GM23248 (cell line): ENCODE results near the gene PGP. TPM values are rescaled to one million over a fixed set of nuclear protein-coding genes. Genes with fewer than 3 reads are reported as not detected.

ENCODE experiments used
- DNase-seq: peaks from one replicate; pipeline ENCODE4 v3.0.0-alpha.2; 2015
- H2AFZ ChIP-seq: fragments of 200-600 bp; sonication (generic); 2 replicates; pipeline ENCODE4 v1.6.1; 2016; ENCODE audit warnings: antibody characterized with exemption
- H3F3A ChIP-seq: fragments of 200-600 bp; sonication (generic); 2 replicates; pipeline ENCODE4 v1.6.1; 2016; ENCODE audit warnings: mild to moderate bottlenecking, antibody characterized with exemption, mixed run types; ENCODE audit not compliant: insufficient read depth
- H3K27ac ChIP-seq: fragments of 200-600 bp; sonication (generic); 2 replicates; pipeline ENCODE4 v1.5.1; 2016; ENCODE audit warnings: mild to moderate bottlenecking
- H3K27me3 ChIP-seq: fragments of 200-600 bp; sonication (generic); replicated peaks from 2 replicates; pipeline ENCODE4 v1.6.1; 2016; ENCODE audit warnings: mild to moderate bottlenecking; ENCODE audit not compliant: insufficient read depth
- H3K36me3 ChIP-seq: fragments of 200-600 bp; sonication (generic); 2 replicates; pipeline ENCODE4 v1.6.1; 2016; ENCODE audit warnings: low read depth, mild to moderate bottlenecking
- H3K4me1 ChIP-seq: fragments of 200-600 bp; sonication (generic); 2 replicates; pipeline ENCODE4 v1.6.1; 2016; ENCODE audit warnings: mild to moderate bottlenecking; ENCODE audit not compliant: insufficient read depth
- H3K4me2 ChIP-seq: fragments of 200-600 bp; sonication (generic); one replicate; pipeline ENCODE4 v1.6.1; 2016; ENCODE audit warnings: mild to moderate bottlenecking; ENCODE audit not compliant: unreplicated experiment
- H3K4me3 ChIP-seq: fragments of 200-600 bp; sonication (generic); 2 replicates; pipeline ENCODE4 v1.5.1; 2016; ENCODE audit warnings: mild to moderate bottlenecking
- H3K79me2 ChIP-seq: fragments of 200-600 bp; sonication (generic); 2 replicates; pipeline ENCODE4 v1.6.1; 2016; ENCODE audit warnings: mild to moderate bottlenecking; ENCODE audit not compliant: insufficient read depth
- H3K9ac ChIP-seq: fragments of 200-600 bp; sonication (generic); 2 replicates; pipeline ENCODE4 v1.6.1; 2016; ENCODE audit warnings: mild to moderate bottlenecking
- H3K9me2 ChIP-seq: fragments of 200-600 bp; sonication (generic); 2 replicates; pipeline ENCODE4 v1.6.1; 2016; ENCODE audit warnings: mixed run types, mild to moderate bottlenecking, moderate library complexity; ENCODE audit not compliant: insufficient read depth
- H3K9me3 ChIP-seq: fragments of 200-600 bp; sonication (generic); one replicate; pipeline ENCODE4 v1.6.1; 2017; ENCODE audit warnings: low read depth
- H4K20me1 ChIP-seq: fragments of 200-600 bp; sonication (generic); 2 replicates; pipeline ENCODE4 v1.6.0; 2016; ENCODE audit not compliant: insufficient read depth
- EZH2 ChIP-seq: fragments of 200-600 bp; sonication (generic); IDR thresholded peaks from 2 replicates; pipeline ENCODE4 v1.6.1; 2018; ENCODE audit warnings: antibody characterized with exemption, mild to moderate bottlenecking; ENCODE audit not compliant: insufficient read depth, poor library complexity, severe bottlenecking
- EZH2phosphoT487 ChIP-seq: fragments of 200-600 bp; sonication (generic); IDR thresholded peaks from 2 replicates; pipeline ENCODE4 v1.6.1; 2018; ENCODE audit warnings: antibody characterized with exemption, moderate library complexity, mild to moderate bottlenecking, low read depth; ENCODE audit not compliant: insufficient read depth
- WGBS, 2 experiments: methylation state at CpG; one replicate each; pipeline ENCODE4 v1.1.6; 2015 to 2017; ENCODE audit warnings: low lambda C conversion rate in 2 of 2, low coverage in 1 of 2; ENCODE audit errors: missing lambda C conversion rate in 2 of 2; 5-methylcytosine and 5-hydroxymethylcytosine counted together
- in situ Hi-C: fragments of 300-500 bp; cut with MboI; formaldehyde crosslinking; loops from 2 replicates; pipeline ENCODE4 v1.15.0; 2020
- polyA plus RNA-seq: library from polyadenylated mRNA; unstranded; fragments of >200 nt; fragmentation: Nextera tagmentation; extraction: Ambion mirVana; gene quantifications from 2 replicates; pipeline ENCODE4 v1.2.1, GENCODE V29; 2016
- total RNA-seq: library from RNA; depleted of rRNA; stranded (reverse); fragments of >200 nt; shearing (Covaris generic); gene quantifications from 2 replicates; pipeline ENCODE4 v1.2.3, GENCODE V29; 2014

Gene PGP
- total and polyA plus RNA-seq, 2 experiments from 2014 or later, result 10.1 to 25.5 TPM

DNA sequence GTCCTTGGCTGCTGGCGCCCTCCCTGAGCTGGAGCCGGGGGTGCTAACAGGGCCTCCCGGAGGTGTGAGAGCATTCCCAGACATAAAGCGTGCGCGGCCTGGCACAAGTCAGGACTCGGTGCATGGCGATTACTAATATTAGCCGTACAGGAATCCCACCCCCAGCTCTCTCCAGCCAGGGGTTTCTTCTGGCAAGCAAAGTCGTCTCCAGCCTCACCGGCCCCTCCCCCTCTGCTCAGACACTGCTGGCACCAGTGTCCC is 23.3 kb downstream of the PGP start:
- no peak overlapping the region for H3K27ac ChIP-seq
- no peaks in the 10 kb centered on the region for H4K20me1 ChIP-seq
- H3K9ac ChIP-seq, result no peak overlapping the region
- peaks cover 16% of the 10 kb centered on the region for H3K27me3 ChIP-seq
- no peak for DNase-seq
- WGBS, 2 experiments, result 86 to 87% methylated on average over 11 of the region's 11 CpGs
- no peaks in the 10 kb centered on the region for H3K36me3 ChIP-seq
- H3K4me2 ChIP-seq, result no peak overlapping the region
- H3K9me2 ChIP-seq, result no peaks in the 10 kb centered on the region
- no peaks in the 10 kb centered on the region for H3K9me3 ChIP-seq
- no peaks in the 10 kb centered on the region for H3F3A ChIP-seq
- in situ Hi-C loops, result no loop called here
- no peak overlapping the region for H2AFZ ChIP-seq
- H3K79me2 ChIP-seq, result no peaks in the 10 kb centered on the region
- no peaks in the 10 kb centered on the region for H3K4me1 ChIP-seq
- no peak for TF ChIP-seq EZH2
- no peak for TF ChIP-seq EZH2phosphoT487
- H3K4me3 ChIP-seq, result no peak overlapping the region

- WGBS, 2 experiments, result 62 to 66% methylated on average over 10 to 15 of the region's 25 CpGs
- TF ChIP-seq EZH2phosphoT487 (no peak), EZH2 (no peak)
These were observed 23.8 kb downstream of the PGP start for GRCh38 chr16:2190659-2191445.

GRCh38 chr16:2190002-2190658 is 24.5 kb downstream of the PGP start:
- Histone ChIP-seq H3F3A (no peaks in the 10 kb centered on the region), H3K27ac (no peak overlapping the region), H3K79me2 (no peaks in the 10 kb centered on the region), H3K4me1 (no peaks in the 10 kb centered on the region), H3K4me3 (no peak overlapping the region), H3K9me2 (no peaks in the 10 kb centered on the region), H3K4me2 (no peak overlapping the region), H3K36me3 (no peaks in the 10 kb centered on the region), H3K9ac (no peak overlapping the region), H2AFZ (no peak overlapping the region), H3K27me3 (peaks cover 7% of the 10 kb centered on the region), H3K9me3 (no peaks in the 10 kb centered on the region), H4K20me1 (no peaks in the 10 kb centered on the region)
- TF ChIP-seq EZH2 (no peak), EZH2phosphoT487 (no peak)
- DNase-seq, result no peak
- in situ Hi-C loops, result no loop called here
- 73 to 74% methylated on average over 21 to 24 of the region's 24 CpGs for WGBS, 2 experiments

More at GRCh38 chr16:2190659-2191445, 23.8 kb downstream of the PGP start:
- Histone ChIP-seq H3K9ac (no peak overlapping the region), H3K4me3 (no peak overlapping the region), H2AFZ (no peak overlapping the region), H3F3A (no peaks in the 10 kb centered on the region), H3K27ac (no peak overlapping the region), H3K9me3 (no peaks in the 10 kb centered on the region), H4K20me1 (no peaks in the 10 kb centered on the region), H3K79me2 (no peaks in the 10 kb centered on the region), H3K9me2 (no peaks in the 10 kb centered on the region), H3K4me1 (no peaks in the 10 kb centered on the region), H3K4me2 (no peak overlapping the region), H3K27me3 (peaks cover 15% of the 10 kb centered on the region), H3K36me3 (no peaks in the 10 kb centered on the region)
- in situ Hi-C loops, result no loop called here
- DNase-seq, result no peak

DNA sequence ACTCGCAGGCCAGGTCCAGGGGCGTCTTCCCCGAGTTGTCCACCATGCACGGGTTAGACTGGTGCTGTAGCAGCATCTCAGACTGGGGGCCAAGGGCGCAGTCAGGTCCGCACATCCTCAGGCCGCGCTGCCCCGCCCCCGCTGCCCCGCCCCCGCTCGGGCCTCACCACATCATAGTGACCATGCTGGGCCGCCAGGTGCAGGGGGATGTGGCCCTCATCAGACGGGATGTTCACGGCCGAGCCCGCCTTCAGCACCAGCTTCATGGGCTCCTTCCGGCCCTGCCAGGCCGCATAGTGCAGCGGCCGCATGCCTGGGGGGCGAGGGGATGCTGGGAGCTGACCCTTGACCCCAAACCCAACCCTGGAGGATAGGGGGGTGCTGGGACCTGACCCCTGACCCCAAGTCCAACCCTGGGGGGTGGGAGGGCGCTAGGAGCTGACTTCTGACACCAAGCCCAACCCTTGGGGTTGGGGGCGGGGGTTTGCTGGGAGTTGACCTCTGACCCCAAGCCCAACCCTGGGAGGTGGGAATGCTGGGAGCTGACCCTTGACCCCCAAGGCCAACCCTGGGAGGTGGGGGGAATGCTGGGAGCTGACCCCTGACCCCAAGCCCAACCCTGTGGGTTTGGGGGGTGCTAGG is 25.3 kb downstream of the PGP start:
- no peaks in the 10 kb centered on the region for H3K79me2 ChIP-seq
- no peaks in the 10 kb centered on the region for H3F3A ChIP-seq
- in situ Hi-C loops, result no loop called here
- H3K4me1 ChIP-seq, result no peaks in the 10 kb centered on the region
- H3K27ac ChIP-seq, result no peak overlapping the region
- no peak overlapping the region for H3K9ac ChIP-seq
- H3K9me3 ChIP-seq, result no peaks in the 10 kb centered on the region
- no peaks in the 10 kb centered on the region for H4K20me1 ChIP-seq
- no peak overlapping the region for H3K4me3 ChIP-seq
- no peaks in the 10 kb centered on the region for H3K27me3 ChIP-seq
- H3K9me2 ChIP-seq, result no peaks in the 10 kb centered on the region
- no peak for DNase-seq
- H2AFZ ChIP-seq, result no peak overlapping the region
- H3K4me2 ChIP-seq, result no peak overlapping the region
- H3K36me3 ChIP-seq, result no peaks in the 10 kb centered on the region
- no peak for TF ChIP-seq EZH2
- no peak for TF ChIP-seq EZH2phosphoT487
- 70 to 78% methylated on average over 16 to 25 of the region's 25 CpGs for WGBS, 2 experiments
